Right renal pelvis (tissue), 4 donors: ENCODE data around the gene CEP126. TPM values are rescaled to one million over a fixed set of nuclear protein-coding genes. Genes with fewer than 3 reads are reported as not detected.
A peak's percentile ranks its signal among the peaks of the same experiment; 100 is the strongest.
"Not testable (repeated sequence)": the region's sequence is repeated elsewhere in the genome, so short reads cannot be mapped to it uniquely, and the experiment has no call there.

Source experiments
- DNase-seq, 4 donors: peaks; one replicate each; pipeline ENCODE4 v3.0.0-alpha.2; 2013; ENCODE audit warnings: low read depth in 4 of 4, low spot score in 3 of 4, missing footprints in 1 of 4
- polyA plus RNA-seq, 4 donors: library from polyadenylated mRNA; unstranded; fragments of 120-200 nt; gene quantifications; one replicate each; pipeline ENCODE4 v1.2.1, GENCODE V29; 2013; ENCODE audit not compliant: insufficient read length in 4 of 4

The CEP126 gene
- polyA plus RNA-seq, 4 donors = 3.7 to 5.2 (median 3.9) TPM

- DNase-seq = no peak
These were observed 14.6 kb downstream of the CEP126 start for GRCh38 chr11:101929294-101929915.

DNA sequence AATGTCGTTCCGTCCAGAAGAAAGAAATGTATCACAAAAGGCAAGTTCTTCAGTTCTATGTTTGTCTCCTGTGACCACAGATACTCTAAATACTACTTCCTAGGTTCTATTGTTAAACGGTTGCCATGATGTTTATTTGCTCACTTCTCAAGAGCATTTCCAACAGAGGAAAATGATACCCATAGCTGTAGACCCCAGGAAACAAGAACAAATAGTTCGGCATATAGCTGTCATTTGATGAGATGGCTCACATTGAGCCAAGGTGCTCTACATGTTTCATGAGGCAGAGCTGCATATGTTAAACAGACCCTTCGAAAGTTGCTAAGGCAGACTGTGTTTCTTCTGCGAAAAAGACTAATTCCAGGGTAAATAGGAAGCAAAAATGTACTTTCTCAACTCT, 16.9 kb downstream of the CEP126 start:
- no peak for DNase-seq

DNA sequence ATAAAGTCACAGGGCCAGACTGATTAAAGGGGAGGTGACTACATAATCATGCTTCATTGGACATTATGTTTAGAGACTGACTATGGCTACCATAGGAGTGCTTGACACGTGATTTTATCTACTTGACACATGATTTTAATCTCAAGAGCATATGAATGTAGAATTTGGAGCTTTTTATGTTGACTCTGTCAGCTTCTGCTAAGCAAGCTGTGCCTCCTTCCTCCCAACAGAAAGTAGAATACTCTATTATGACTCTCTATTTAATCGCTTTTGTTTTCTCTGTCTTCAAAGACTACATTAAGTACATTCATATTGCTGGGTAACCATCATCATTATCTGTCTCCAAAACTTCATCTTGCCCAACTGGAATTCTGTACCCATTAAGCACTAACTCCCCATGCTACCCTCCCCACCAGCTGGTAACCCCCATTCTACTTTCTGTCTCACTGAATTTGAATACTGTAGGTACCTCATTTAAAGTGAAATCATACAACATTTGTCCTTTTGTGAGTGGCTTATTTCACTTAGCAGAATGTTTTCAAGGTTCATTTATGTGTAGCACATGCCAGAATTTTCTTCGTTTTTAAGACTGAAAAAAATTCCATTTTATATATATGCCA, 26.2 kb downstream of the CEP126 start:
- no peak for DNase-seq

DNA sequence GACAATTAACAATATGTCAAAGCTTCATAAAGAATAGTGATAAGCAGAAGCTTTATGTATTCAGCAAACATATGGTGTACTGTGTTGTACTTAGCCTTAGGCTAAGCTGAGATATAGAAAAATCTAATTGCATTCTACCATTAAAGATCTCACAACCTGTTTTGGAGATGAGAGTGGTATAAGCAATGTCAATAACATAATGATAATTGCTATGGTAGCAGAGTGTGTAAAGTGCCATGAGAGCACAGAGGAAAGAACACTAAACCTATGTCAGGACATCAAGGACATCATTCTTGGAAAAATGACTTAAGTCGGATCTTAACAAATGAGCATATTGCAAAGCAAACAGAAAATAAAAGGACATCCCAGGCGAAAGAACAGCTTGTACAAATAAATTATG, 30.1 kb downstream of the CEP126 start:
- DNase-seq = no peak

DNA sequence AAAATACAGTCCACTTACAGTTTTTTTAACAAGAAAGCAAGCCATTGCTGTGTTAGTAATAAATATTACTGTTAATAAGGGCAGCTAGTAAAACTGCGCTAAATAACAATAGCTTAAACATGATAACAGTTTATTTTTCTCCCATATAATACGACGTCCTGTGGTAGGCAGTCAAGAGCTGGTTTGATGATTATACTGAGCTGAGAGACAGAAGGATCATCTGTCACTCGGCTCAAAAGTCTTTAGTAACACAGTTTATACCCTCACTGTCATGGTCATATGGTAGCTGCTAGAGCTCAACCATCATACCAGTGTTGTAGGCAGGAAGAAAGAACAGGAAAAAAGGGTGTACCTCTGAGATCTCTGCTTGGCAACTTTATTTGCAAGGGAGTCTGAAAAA, 30.6 kb downstream of the CEP126 start:
- DNase-seq = no peak

- DNase-seq = no peak
These were observed 34.9 kb downstream of the CEP126 start for GRCh38 chr11:101949680-101950220.

DNA sequence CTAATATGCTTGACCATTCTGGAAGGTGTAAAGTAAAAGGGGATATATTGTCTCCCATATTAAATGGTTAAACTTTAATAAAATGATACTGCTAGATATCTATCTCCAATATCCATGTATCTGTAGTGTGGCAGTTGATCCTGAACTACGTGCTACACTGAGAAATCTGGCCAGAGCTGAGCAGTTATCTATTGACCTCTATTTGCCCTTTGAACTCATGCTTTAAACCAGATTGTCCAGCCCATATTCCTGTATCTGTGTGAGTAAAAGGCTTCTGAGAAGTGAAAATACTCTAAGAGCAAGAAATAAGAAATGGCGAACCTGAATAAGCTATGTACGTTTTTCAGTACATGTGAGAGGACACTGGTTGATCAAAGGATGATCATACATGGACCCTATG, 40.5 kb downstream of the CEP126 start:
- DNase-seq = no peak

- no peak for DNase-seq
These were observed 40.9 kb downstream of the CEP126 start for GRCh38 chr11:101955701-101956100.

- no peak for DNase-seq
These were observed 45.4 kb downstream of the CEP126 start for GRCh38 chr11:101960231-101960630.

DNA sequence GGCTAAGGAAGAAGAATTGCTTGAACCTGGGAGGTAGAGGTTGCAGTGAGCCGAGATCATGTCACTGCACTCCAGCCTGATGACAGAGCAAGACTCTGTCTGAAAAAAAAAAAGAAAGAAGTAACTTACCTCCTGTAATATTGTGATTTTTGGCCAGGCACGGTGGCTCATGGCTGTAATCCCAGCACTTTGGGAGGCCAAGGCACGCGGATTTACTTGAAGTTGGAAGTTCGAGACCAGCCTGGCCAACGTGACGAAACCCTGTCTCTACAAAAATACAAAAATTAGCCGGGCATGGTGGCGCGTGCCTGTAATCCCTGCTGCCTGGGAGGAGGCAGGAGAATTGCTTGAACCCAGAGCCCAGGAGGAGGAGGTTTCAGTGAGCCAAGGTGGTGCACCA, 49.4 kb downstream of the CEP126 start:
- not testable (repeated sequence) for DNase-seq

DNA sequence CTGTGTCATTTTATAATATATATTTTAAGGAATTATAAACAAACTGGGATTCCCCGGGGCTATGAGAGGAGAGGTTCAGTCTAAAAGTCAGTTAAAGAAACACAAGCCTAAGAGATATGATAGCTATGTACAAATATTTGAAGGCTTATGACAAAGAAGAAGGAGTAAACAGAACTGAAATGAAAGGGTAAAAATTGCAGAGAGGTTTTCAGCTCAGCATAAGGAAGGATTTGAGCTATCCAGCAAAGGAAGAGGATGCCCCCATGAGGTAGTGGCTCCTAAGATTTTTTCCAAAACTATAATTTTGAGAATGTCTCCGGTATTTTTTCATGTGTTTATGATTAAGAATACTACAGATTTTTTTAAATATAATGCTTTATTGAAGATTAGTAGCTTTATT, 59.4 kb downstream of the CEP126 start:
- no peak for DNase-seq

DNA sequence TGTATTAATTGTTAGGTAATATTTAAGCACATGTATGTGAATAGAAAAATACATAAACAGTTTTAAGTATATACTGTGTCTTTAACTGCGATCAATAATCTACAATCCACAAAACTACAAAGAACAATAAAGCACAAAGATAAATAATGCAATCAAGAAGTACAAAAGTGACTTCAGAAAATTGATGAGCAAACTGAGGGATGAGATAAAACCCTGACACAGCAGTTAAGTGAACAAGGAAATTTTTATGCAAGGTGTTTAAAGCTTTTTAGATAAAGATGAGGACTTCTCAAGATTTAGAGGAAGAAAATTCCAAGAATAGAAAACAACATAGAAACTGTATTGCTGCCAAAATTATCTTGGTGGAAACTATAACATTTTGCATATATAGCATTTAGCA, 60.0 kb downstream of the CEP126 start:
- no peak for DNase-seq

- DNase-seq = no peak
These were observed 60.9 kb downstream of the CEP126 start for GRCh38 chr11:101975734-101976133.

GRCh38 chr11:101987370-101987769, 72.6 kb downstream of the CEP126 start:
- no peak for DNase-seq

GRCh38 chr11:101993172-101993571, 78.4 kb downstream of the CEP126 start:
- no peak for DNase-seq

DNA sequence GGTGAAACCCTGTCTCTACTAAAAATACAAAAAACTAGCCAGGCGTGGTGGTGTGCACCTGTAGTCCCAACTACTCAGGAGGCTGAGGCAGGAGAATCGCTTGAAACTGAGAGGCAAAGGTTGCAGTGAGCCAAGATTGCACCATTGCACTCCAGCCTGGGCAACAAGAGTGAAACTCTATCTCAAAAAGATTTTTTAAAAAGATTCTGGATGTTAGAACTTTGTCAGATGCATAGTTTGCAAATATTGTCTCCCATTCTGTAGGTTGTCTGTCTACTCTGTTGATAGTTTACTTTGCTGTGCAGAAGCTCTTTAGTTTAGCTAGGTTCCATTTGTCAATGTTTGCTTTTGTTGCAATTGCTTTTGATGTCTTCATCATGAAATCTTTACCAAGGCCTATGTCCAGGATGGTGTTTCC, 79.3 kb downstream of the CEP126 start:
- DNase-seq = not testable (repeated sequence)

DNA sequence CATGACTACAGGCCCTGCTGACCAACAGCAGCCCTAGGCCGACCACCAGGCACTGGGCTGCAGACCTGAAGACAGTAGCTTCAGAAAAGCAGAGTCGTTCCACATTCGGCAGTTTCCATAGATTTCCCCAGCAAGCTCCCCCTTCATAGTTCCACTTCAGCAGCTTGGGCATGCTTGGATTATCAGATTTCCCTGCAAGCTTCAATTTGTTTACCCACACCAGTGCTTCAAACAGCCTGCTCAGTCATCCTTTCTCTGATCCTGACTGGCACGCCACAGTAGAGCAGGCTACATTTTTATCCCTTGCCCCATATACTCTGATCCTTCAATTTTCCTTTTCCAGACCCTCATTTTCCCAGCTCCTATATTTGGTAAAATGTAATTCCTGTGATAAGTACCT, 81.3 kb downstream of the CEP126 start:
- DNase-seq = peak in 2 of 4 donors; percentile 15 to 16

- DNase-seq = no peak
These were observed 87.0 kb downstream of the CEP126 start for GRCh38 chr11:102001657-102002338.

DNA sequence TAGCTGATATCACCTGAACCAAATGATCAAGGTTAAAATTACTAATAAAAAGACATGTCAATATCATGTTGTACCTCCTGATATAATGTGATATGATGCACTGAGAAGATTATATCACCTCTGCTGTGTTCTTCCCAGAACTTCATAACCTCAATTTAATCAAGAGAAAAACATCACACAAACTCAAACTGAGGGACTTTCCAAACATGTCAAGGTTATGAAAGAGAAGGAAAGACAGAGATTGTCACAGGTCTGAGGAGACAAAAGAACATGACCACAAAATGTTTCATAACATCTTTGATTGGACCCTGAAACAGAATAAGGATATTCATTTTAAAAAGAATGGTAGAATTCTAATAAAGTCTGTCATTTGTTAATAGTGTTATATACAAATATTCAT, 89.4 kb downstream of the CEP126 start:
- DNase-seq = no peak

GRCh38 chr11:102005306-102005705, 90.5 kb downstream of the CEP126 start:
- DNase-seq = no peak

GRCh38 chr11:102006835-102007566, 92.2 kb downstream of the CEP126 start:
- no peak for DNase-seq
